ENCODE results near the gene CNPY2. TPM values are rescaled to one million over a fixed set of nuclear protein-coding genes. Genes with fewer than 3 reads are reported as not detected.

Gene CNPY2
- total and polyA plus RNA-seq, 8 donors = 126 to 168 (median 146) TPM

GRCh38 chr12:56298828-56299227 is 17.0 kb downstream of the CNPY2 start:
- peaks cover 29 to 64% of the 10 kb centered on the region in 2 donors for H3K4me1 ChIP-seq

GRCh38 chr12:56297400-56297799 is 18.4 kb downstream of the CNPY2 start:
- intact Hi-C loops (cut with DNase I) = no loop called here
- H3K4me3 ChIP-seq = no peak overlapping the region
- no peak for TF ChIP-seq CTCF (IDR thresholded peaks at IDR 0.05)
- H3K27me3 ChIP-seq = no peaks in the 10 kb centered on the region
- peaks cover 29 to 74% of the 10 kb centered on the region in 2 donors for H3K4me1 ChIP-seq
- no peaks in the 10 kb centered on the region for H3K9me3 ChIP-seq
- H3K36me3 ChIP-seq = peaks cover 0 to 21% of the 10 kb centered on the region in 2 donors
- no peak overlapping the region for H3K27ac ChIP-seq
- DNase-seq (no peak), ATAC-seq (no peak)

More at GRCh38 chr12:56298828-56299227, 17.0 kb downstream of the CNPY2 start:
- intact Hi-C loops (cut with DNase I) = no loop called here
- DNase-seq (no peak), ATAC-seq (no peak)
- Histone ChIP-seq H3K9me3 (no peaks in the 10 kb centered on the region), H3K36me3 (peaks cover 0 to 30% of the 10 kb centered on the region in 2 donors), H3K27ac (peak overlapping the region in 1 of 2 donors; percentile 98), H3K27me3 (no peaks in the 10 kb centered on the region), H3K4me3 (peak overlapping the region; percentile 88 to 93)
- no peak for TF ChIP-seq CTCF (IDR thresholded peaks at IDR 0.05)

- peak overlapping the region in 1 of 2 donors; percentile 48 for H3K27ac ChIP-seq
- no peak for TF ChIP-seq CTCF (IDR thresholded peaks at IDR 0.05)
- ATAC-seq (no peak), DNase-seq (no peak)
- no peaks in the 10 kb centered on the region for H3K9me3 ChIP-seq
- H3K27me3 ChIP-seq = no peaks in the 10 kb centered on the region
- H3K4me3 ChIP-seq = no peak overlapping the region
- H3K36me3 ChIP-seq = peaks cover 0 to 29% of the 10 kb centered on the region in 2 donors
- peaks cover 28 to 75% of the 10 kb centered on the region in 2 donors for H3K4me1 ChIP-seq
- intact Hi-C loops (cut with DNase I) = no loop called here
These were observed 19.5 kb downstream of the CNPY2 start for GRCh38 chr12:56296295-56296694.

- Histone ChIP-seq H3K4me1 (peaks cover 13 to 70% of the 10 kb centered on the region in 2 donors), H3K27me3 (no peaks in the 10 kb centered on the region), H3K4me3 (no peak overlapping the region), H3K9me3 (no peaks in the 10 kb centered on the region), H3K27ac (no peak overlapping the region), H3K36me3 (peaks cover 0 to 46% of the 10 kb centered on the region in 2 donors)
- DNase-seq = no peak
- intact Hi-C loops (cut with DNase I) = no loop called here
- no peak for ATAC-seq
- TF ChIP-seq CTCF (IDR thresholded peaks at IDR 0.05) = no peak
These were observed 22.0 kb downstream of the CNPY2 start for GRCh38 chr12:56293795-56294194.

GRCh38 chr12:56288705-56289387 is 26.9 kb downstream of the CNPY2 start:
- Histone ChIP-seq H3K27ac (peak overlapping the region in 1 of 2 donors; percentile 55), H3K4me3 (no peak overlapping the region), H3K9me3 (no peaks in the 10 kb centered on the region), H3K27me3 (no peaks in the 10 kb centered on the region), H3K36me3 (peaks cover 0 to 52% of the 10 kb centered on the region in 2 donors), H3K4me1 (peaks cover 0 to 61% of the 10 kb centered on the region in 2 donors)
- ATAC-seq (peak; percentile 65), DNase-seq (no peak)
- intact Hi-C loops (cut with DNase I) = no loop called here
- no peak for TF ChIP-seq CTCF (IDR thresholded peaks at IDR 0.05)
